Measurements from ENCODE around the gene SNX19. TPM values are rescaled to one million over a fixed set of nuclear protein-coding genes. Genes with fewer than 3 reads are reported as not detected.

Gene SNX19
- polyA plus RNA-seq: 20.8 and 23.6 TPM in 2 replicates
- 71.6 and 85.0 TPM in 2 replicates for polyA minus RNA-seq

- Histone ChIP-seq H2AFZ (ENCODE audit: low read depth, low read length) (peak within 1 kb of the TSS; percentile 95), H3K27me3 (ENCODE audit: insufficient read depth, low read depth, low read length) (no peaks in the 10 kb centered on the region), H3K36me3 (ENCODE audit: insufficient read depth, low read length) (peaks cover 5% of the 10 kb centered on the region), H4K20me1 (ENCODE audit: insufficient read depth) (no peaks in the 10 kb centered on the region), H3K27ac (ENCODE audit: low read length) (peak within 1 kb of the TSS; percentile 72), H3K79me2 (replicated peaks; ENCODE audit: insufficient read depth, low read length) (peaks cover 11% of the 10 kb centered on the region), H3K4me3 (ENCODE audit: low read length) (peak within 1 kb of the TSS; percentile 98), H3K9me2 (ENCODE audit: insufficient read depth, low read length) (no peaks in the 10 kb centered on the region), H3K9ac (ENCODE audit: low read length) (peak within 1 kb of the TSS; percentile 92), H3F3A (ENCODE audit: insufficient read depth, low read length, poor library complexity, severe bottlenecking) (no peaks in the 10 kb centered on the region), H3K4me2 (ENCODE audit: low read length) (peak within 1 kb of the TSS; percentile 99), H3K9me3 (ENCODE audit: low read length) (no peaks in the 10 kb centered on the region)
- peak; percentile 81 for TF ChIP-seq MXI1 (conservative IDR thresholded peaks at IDR 0.05; ENCODE audit: poor library complexity, severe bottlenecking)
- peak; percentile 71 for TF ChIP-seq RAD21 (conservative IDR thresholded peaks at IDR 0.05)
- no peak for TF ChIP-seq TAF1 (IDR thresholded peaks at IDR 0.05; ENCODE audit: low read depth)
- TF ChIP-seq REST (IDR thresholded peaks at IDR 0.05; ENCODE audit: borderline replicate concordance): peak; percentile 46
- TF ChIP-seq EZH2 (IDR thresholded peaks at IDR 0.05; ENCODE audit: borderline replicate concordance, insufficient read depth, low read length, poor library complexity, severe bottlenecking): no peak
- TF ChIP-seq POLR2AphosphoS5 (IDR thresholded peaks at IDR 0.05): peak; percentile 85
- TF ChIP-seq SMC3 (conservative IDR thresholded peaks at IDR 0.05; ENCODE audit: poor library complexity): peak; percentile 86
- TF ChIP-seq CTCF (IDR thresholded peaks at IDR 0.05; ENCODE audit: poor library complexity, severe bottlenecking): peak; percentile 99
- peak; percentile 67 for TF ChIP-seq EP300 (conservative IDR thresholded peaks at IDR 0.05; ENCODE audit: poor library complexity, severe bottlenecking)
These were observed at the start of gene SNX19 for GRCh38 chr11:130916238-130916855. Gene SNX19, minus strand, starts transcription at chr11:130916479. Its CDS starts 540 bp downstream, at chr11:130915939.

- Histone ChIP-seq H3K4me3 (ENCODE audit: low read length) (no peak overlapping the region), H3K9ac (ENCODE audit: low read length) (no peak overlapping the region), H2AFZ (ENCODE audit: low read depth, low read length) (no peak overlapping the region), H3K9me3 (ENCODE audit: low read length) (no peaks in the 10 kb centered on the region), H3F3A (ENCODE audit: insufficient read depth, low read length, poor library complexity, severe bottlenecking) (no peaks in the 10 kb centered on the region), H3K79me2 (replicated peaks; ENCODE audit: insufficient read depth, low read length) (no peaks in the 10 kb centered on the region), H4K20me1 (ENCODE audit: insufficient read depth) (no peaks in the 10 kb centered on the region), H3K9me2 (ENCODE audit: insufficient read depth, low read length) (no peaks in the 10 kb centered on the region), H3K27ac (ENCODE audit: low read length) (no peak overlapping the region), H3K27me3 (ENCODE audit: insufficient read depth, low read depth, low read length) (no peaks in the 10 kb centered on the region), H3K36me3 (ENCODE audit: insufficient read depth, low read length) (no peaks in the 10 kb centered on the region), H3K4me2 (ENCODE audit: low read length) (no peak overlapping the region)
- TF ChIP-seq TAF1 (IDR thresholded peaks at IDR 0.05; ENCODE audit: low read depth) (no peak), POLR2AphosphoS5 (IDR thresholded peaks at IDR 0.05) (no peak), RAD21 (conservative IDR thresholded peaks at IDR 0.05) (no peak), EZH2 (IDR thresholded peaks at IDR 0.05; ENCODE audit: borderline replicate concordance, insufficient read depth, low read length, poor library complexity, severe bottlenecking) (no peak), REST (IDR thresholded peaks at IDR 0.05; ENCODE audit: borderline replicate concordance) (no peak), MXI1 (conservative IDR thresholded peaks at IDR 0.05; ENCODE audit: poor library complexity, severe bottlenecking) (no peak), SMC3 (conservative IDR thresholded peaks at IDR 0.05; ENCODE audit: poor library complexity) (no peak), CTCF (IDR thresholded peaks at IDR 0.05; ENCODE audit: poor library complexity, severe bottlenecking) (no peak), EP300 (conservative IDR thresholded peaks at IDR 0.05; ENCODE audit: poor library complexity, severe bottlenecking) (no peak)
These were observed 47.9 kb upstream of the SNX19 start for GRCh38 chr11:130964058-130964792.
